Measurements from ENCODE around the gene SUPT20HL2. TPM values are rescaled to one million over a fixed set of nuclear protein-coding genes. Genes with fewer than 3 reads are reported as not detected.

SUPT20HL2 gene
- total RNA-seq, 1 experiment from 2014 or later = not detected

DNA sequence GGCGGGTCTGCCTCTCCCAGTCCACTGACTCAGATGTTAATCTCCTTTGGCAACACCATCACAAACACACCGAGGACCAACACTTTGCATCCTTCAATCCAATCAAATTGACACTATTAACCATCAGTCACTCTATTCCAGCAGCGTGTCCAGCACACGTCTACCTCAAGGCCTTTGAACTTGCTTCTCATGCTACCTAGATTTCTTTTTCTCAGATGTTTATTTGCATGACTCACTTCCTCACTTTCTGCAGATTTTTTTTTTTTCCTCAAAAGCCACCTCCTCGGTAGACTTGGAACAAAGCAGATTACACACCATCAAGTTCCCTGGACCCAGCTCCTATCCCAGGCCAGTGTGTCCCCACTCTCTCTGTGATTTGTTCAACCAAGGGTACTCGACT is 49.5 kb downstream of the SUPT20HL2 start:
- H3K23ac ChIP-seq (ENCODE audit: insufficient read length, low read depth, low read length) = no peak overlapping the region
- H3K14ac ChIP-seq (ENCODE audit: insufficient read depth, low read length) = no peak overlapping the region
- H2BK12ac ChIP-seq (ENCODE audit: insufficient read length, low read depth, low read length) = no peak overlapping the region
- no peak overlapping the region for H2AFZ ChIP-seq (ENCODE audit: low read length)
- H2BK120ac ChIP-seq (ENCODE audit: low read depth, low read length, poor library complexity, severe bottlenecking) = no peak overlapping the region
- no peaks in the 10 kb centered on the region for H4K20me1 ChIP-seq (ENCODE audit: control insufficient read depth, insufficient read depth, insufficient read length)
- H3K9me3 ChIP-seq (ENCODE audit: control insufficient read depth, low read depth, low read length) = no peaks in the 10 kb centered on the region
- no peaks in the 10 kb centered on the region for H3K79me1 ChIP-seq (ENCODE audit: insufficient read depth, low read depth, low read length, poor library complexity, severe bottlenecking)
- H3K4ac ChIP-seq (ENCODE audit: low read depth, low read length) = no peak overlapping the region
- H4K5ac ChIP-seq (ENCODE audit: insufficient read length, low read depth, low read length) = no peak overlapping the region
- no peak overlapping the region for H3T11ph ChIP-seq (ENCODE audit: low read length)
- H3K27ac ChIP-seq (ENCODE audit: insufficient read length, low read depth, low read length) = no peak overlapping the region
- H3K18ac ChIP-seq (ENCODE audit: insufficient read length, low read depth, low read length) = no peak overlapping the region
- Mint-ChIP-seq H3K27ac (no peak overlapping the region), H3K4me3 (no peak overlapping the region), H3K4me1 (peaks cover 11 to 13% of the 10 kb centered on the region in 2 experiments), H3K9me3 (0 out of 5 replicates have a peak, but pooled peaks cover 0 to 7% of the 10 kb centered on the region in 2 experiments), H3K27me3 (ENCODE audit: low read depth) (no peaks in the 10 kb centered on the region), H3K36me3 (ENCODE audit: insufficient read depth in 1 of 3, low read depth in 3 of 3) (peaks cover 0 to 9% (median 0%) of the 10 kb centered on the region in 3 experiments; a peak in 4 of 7 replicates)
- no peak overlapping the region for H4K8ac ChIP-seq (replicated peaks; ENCODE audit: insufficient read length, low read depth, low read length)
- DNase-seq = no peak
- H3K56ac ChIP-seq (ENCODE audit: insufficient read length, low read depth, low read length) = no peak overlapping the region
- H2AK5ac ChIP-seq (ENCODE audit: insufficient read length, low read length) = no peak overlapping the region
- H3K23me2 ChIP-seq (ENCODE audit: insufficient read length, low read depth, low read length, poor library complexity, severe bottlenecking) = no peaks in the 10 kb centered on the region
- no CpG with 5 or more reads among the region's 6 CpGs for WGBS (ENCODE audit: extremely low coverage, insufficient read length, low lambda C conversion rate)
- no peak overlapping the region for H2BK20ac ChIP-seq (ENCODE audit: low read depth, low read length, poor library complexity, severe bottlenecking)
- no peak overlapping the region for H3K9ac ChIP-seq (ENCODE audit: extremely low read depth, insufficient read length, low read length)
- TF ChIP-seq, protein P1, sequence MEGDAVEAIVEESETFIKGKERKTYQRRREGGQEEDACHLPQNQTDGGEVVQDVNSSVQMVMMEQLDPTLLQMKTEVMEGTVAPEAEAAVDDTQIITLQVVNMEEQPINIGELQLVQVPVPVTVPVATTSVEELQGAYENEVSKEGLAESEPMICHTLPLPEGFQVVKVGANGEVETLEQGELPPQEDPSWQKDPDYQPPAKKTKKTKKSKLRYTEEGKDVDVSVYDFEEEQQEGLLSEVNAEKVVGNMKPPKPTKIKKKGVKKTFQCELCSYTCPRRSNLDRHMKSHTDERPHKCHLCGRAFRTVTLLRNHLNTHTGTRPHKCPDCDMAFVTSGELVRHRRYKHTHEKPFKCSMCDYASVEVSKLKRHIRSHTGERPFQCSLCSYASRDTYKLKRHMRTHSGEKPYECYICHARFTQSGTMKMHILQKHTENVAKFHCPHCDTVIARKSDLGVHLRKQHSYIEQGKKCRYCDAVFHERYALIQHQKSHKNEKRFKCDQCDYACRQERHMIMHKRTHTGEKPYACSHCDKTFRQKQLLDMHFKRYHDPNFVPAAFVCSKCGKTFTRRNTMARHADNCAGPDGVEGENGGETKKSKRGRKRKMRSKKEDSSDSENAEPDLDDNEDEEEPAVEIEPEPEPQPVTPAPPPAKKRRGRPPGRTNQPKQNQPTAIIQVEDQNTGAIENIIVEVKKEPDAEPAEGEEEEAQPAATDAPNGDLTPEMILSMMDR (conservative IDR thresholded peaks at IDR 0.05) = no peak
- no peak overlapping the region for H4K91ac ChIP-seq (ENCODE audit: insufficient read length, low read depth, low read length)
- H2BK15ac ChIP-seq (ENCODE audit: low read depth, low read length) = no peak overlapping the region
- H3K4me1 ChIP-seq (ENCODE audit: insufficient read depth, low read length) = peaks cover 3% of the 10 kb centered on the region; the same call in 1 of the 2 replicates
- H3K4me2 ChIP-seq (ENCODE audit: insufficient read depth, insufficient read length, low read length) = no peak overlapping the region
- no peaks in the 10 kb centered on the region for H3K27me3 ChIP-seq (ENCODE audit: insufficient read depth, low read length)
- H2BK5ac ChIP-seq (ENCODE audit: insufficient read length, low read length) = no peak overlapping the region
- no peaks in the 10 kb centered on the region for H3K79me2 ChIP-seq (ENCODE audit: insufficient read depth, low read length)
